Hepatocyte (in vitro differentiated cells): ENCODE data around the gene WNT3A. TPM values are rescaled to one million over a fixed set of nuclear protein-coding genes. Genes with fewer than 3 reads are reported as not detected.

ENCODE experiments used
- DNase-seq: peaks from one replicate; pipeline ENCODE4 v3.0.0-alpha.2; 2016; ENCODE audit warnings: low spot score
- H2AFZ ChIP-seq: fragments of 200-600 bp; sonication (generic); 2 replicates; pipeline ENCODE4 v1.6.0; 2016; ENCODE audit warnings: antibody characterized with exemption, mild to moderate bottlenecking
- H3K27ac ChIP-seq: fragments of 200-600 bp; sonication (generic); 2 replicates; pipeline ENCODE4 v1.5.1; 2016; ENCODE audit warnings: mild to moderate bottlenecking
- H3K27me3 ChIP-seq: fragments of 200-600 bp; sonication (generic); 2 replicates; pipeline ENCODE4 v1.6.1; 2016
- H3K36me3 ChIP-seq: fragments of 200-600 bp; sonication (generic); replicated peaks from 2 replicates; pipeline ENCODE4 v1.5.1; 2016; ENCODE audit warnings: low read depth; ENCODE audit not compliant: insufficient read depth
- H3K4me1 ChIP-seq: fragments of 200-600 bp; sonication (generic); 2 replicates; pipeline ENCODE4 v1.5.1; 2016; ENCODE audit warnings: mild to moderate bottlenecking, moderate library complexity; ENCODE audit not compliant: insufficient read depth
- H3K4me2 ChIP-seq: fragments of 200-600 bp; sonication (generic); 2 replicates; pipeline ENCODE4 v1.6.0; 2016
- H3K4me3 ChIP-seq: fragments of 200-600 bp; sonication (generic); 2 replicates; pipeline ENCODE4 v1.5.1; 2016; ENCODE audit warnings: mild to moderate bottlenecking
- H3K79me2 ChIP-seq: fragments of 200-600 bp; sonication (generic); 2 replicates; pipeline ENCODE4 v1.6.0; 2017; ENCODE audit warnings: mild to moderate bottlenecking
- H3K9me2 ChIP-seq: fragments of 200-600 bp; sonication (generic); replicated peaks from 2 replicates; pipeline ENCODE4 v1.6.0; 2017; ENCODE audit warnings: mild to moderate bottlenecking; ENCODE audit not compliant: insufficient read depth
- H3K9me3 ChIP-seq: fragments of 200-600 bp; sonication (generic); 2 replicates; pipeline ENCODE4 v1.5.1; 2016; ENCODE audit warnings: low read depth, mild to moderate bottlenecking
- H4K20me1 ChIP-seq: fragments of 200-600 bp; sonication (generic); 2 replicates; pipeline ENCODE4 v1.6.0; 2016; ENCODE audit warnings: mild to moderate bottlenecking; ENCODE audit not compliant: insufficient read depth, poor library complexity, severe bottlenecking
- EZH2 ChIP-seq: fragments of 200-600 bp; sonication (generic); IDR thresholded peaks from 2 replicates; pipeline ENCODE4 v1.6.1; 2016; ENCODE audit warnings: antibody characterized with exemption, mild to moderate bottlenecking, borderline replicate concordance
- EZH2phosphoT487 ChIP-seq: fragments of 200-600 bp; sonication (generic); IDR thresholded peaks from one replicate; pipeline ENCODE4 v1.6.1; 2018; ENCODE audit warnings: antibody characterized with exemption, mild to moderate bottlenecking, low read depth, moderate library complexity; ENCODE audit not compliant: unreplicated experiment, severe bottlenecking
- WGBS: methylation state at CpG from one replicate; pipeline ENCODE4 v1.1.6; 2016; ENCODE audit warnings: low lambda C conversion rate; ENCODE audit errors: missing lambda C conversion rate; 5-methylcytosine and 5-hydroxymethylcytosine counted together
- polyA plus RNA-seq: library from polyadenylated mRNA; unstranded; fragments of >200 nt; fragmentation: Nextera tagmentation; extraction: Ambion mirVana; gene quantifications from 2 replicates; pipeline ENCODE4 v1.2.1, GENCODE V29; 2016
- total RNA-seq: library from RNA; depleted of rRNA; stranded (reverse); fragments of >200 nt; gene quantifications from 2 replicates; pipeline ENCODE4 v1.2.3, GENCODE V29; 2014
- TF ChIP-seq, protein P1 (sequence below): fragments of 200-600 bp; sonication (generic); IDR thresholded peaks from 2 replicates; pipeline ENCODE4 v1.5.1; 2016; ENCODE audit warnings: antibody characterized with exemption, mild to moderate bottlenecking; ENCODE audit not compliant: poor library complexity

WNT3A gene
- total and polyA plus RNA-seq, 2 experiments from 2014 or later = 0.03 TPM; not detected in 1

DNA sequence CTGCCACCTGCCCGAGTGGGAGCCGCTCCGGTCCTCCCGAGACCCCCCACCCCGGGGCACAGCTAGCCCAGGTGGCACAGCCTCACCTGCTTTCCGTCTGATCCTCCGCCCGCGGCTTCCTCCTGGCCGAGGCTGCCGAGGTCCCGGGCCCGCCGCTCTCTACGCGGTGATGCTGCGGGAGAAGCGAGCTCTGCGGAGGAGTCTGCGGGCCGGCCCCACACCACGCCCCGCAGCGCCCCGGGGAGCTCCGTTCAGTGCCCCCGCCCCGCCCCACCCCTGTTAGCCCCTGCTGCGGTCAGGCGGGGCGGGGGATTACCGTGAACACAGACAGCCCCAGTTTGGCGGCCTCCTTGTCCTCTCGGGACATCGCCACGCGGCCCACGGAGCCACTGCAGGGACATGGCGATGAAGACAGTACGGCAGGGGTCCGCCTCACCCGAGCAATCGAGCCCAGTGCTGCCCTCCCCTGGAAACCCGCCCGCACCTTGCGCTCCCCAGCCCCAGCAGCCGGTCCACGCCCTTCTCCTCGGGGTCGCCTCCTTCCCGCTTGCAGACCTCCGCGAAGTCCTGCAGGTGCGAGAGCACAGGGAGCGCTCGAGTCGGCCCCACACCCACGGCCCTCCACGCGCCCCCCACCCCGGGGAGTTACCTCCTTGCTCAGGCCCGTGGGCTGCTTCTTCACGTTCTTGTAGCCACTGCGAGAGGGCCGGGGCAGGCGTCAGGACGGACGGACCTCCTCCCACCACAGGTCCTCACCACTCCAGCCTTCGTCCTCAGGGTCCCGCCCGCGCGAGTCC lies 95.4 kb downstream of the WNT3A start:
- WGBS = 12% methylated on average over 51 of the region's 73 CpGs

DNA sequence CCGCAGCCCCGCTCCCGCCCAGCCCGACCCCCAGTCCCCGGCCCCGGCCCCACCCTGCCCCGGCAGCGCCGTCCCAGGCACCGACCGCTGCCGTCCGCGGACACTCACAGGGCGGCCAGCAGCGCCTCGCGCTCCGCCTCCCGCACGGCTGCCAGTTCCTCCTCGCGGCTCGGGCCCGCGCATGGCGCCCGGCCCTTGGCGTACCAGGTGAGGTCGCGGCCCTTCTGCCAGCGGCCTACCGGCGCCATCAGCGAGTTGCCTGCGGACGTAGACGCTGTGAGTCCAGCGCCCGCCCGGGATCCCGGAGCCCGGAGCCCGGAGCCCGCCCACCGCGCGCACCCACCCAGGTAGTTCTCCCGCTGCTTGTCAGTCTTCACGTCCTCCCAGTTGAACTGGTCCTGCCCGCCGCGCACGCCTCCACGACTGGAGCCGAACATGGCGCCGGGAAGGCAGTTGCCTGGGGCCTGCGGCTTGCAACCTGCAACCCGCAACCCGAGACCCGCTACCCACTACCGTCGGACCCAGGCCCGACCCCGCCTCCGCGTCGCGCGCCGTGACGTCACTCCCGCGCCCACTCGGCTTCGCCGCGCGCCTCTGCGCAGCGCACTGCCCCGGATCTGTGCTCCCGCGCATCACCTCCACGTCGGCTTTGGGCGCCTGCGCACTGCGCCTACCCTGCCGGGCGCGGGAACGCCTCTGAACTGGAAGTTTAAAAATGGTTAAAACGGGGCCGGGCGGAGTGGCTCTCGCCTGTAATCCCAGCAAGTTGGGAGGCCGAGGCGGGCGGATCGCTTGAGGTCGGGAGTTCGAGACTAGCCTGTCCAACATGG lies 96.2 kb downstream of the WNT3A start, which contains the start of gene C1orf35:
Gene C1orf35 (minus strand): TSS at position 535 of the 830 bp plus-strand sequence. CDS start 98 bp downstream, at position 437.
- under 1% methylated on average over 81 of the region's 104 CpGs for WGBS
- no peaks in the 10 kb centered on the region for H3K9me3 ChIP-seq
- no peaks in the 10 kb centered on the region for H3K36me3 ChIP-seq
- H4K20me1 ChIP-seq = peaks cover 39% of the 10 kb centered on the region
- peak within 1 kb of the TSS; percentile 92 for H2AFZ ChIP-seq
- peak within 1 kb of the TSS; percentile 99 for H3K4me2 ChIP-seq
- peak; percentile 98 for DNase-seq
- no peaks in the 10 kb centered on the region for H3K27me3 ChIP-seq
- peaks cover 43% of the 10 kb centered on the region for H3K79me2 ChIP-seq
- peaks cover 9% of the 10 kb centered on the region for H3K4me1 ChIP-seq
- H3K27ac ChIP-seq = peak within 1 kb of the TSS; percentile 93
- H3K9me2 ChIP-seq = no peaks in the 10 kb centered on the region
- TF ChIP-seq, protein P1, sequence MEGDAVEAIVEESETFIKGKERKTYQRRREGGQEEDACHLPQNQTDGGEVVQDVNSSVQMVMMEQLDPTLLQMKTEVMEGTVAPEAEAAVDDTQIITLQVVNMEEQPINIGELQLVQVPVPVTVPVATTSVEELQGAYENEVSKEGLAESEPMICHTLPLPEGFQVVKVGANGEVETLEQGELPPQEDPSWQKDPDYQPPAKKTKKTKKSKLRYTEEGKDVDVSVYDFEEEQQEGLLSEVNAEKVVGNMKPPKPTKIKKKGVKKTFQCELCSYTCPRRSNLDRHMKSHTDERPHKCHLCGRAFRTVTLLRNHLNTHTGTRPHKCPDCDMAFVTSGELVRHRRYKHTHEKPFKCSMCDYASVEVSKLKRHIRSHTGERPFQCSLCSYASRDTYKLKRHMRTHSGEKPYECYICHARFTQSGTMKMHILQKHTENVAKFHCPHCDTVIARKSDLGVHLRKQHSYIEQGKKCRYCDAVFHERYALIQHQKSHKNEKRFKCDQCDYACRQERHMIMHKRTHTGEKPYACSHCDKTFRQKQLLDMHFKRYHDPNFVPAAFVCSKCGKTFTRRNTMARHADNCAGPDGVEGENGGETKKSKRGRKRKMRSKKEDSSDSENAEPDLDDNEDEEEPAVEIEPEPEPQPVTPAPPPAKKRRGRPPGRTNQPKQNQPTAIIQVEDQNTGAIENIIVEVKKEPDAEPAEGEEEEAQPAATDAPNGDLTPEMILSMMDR = no peak
- TF ChIP-seq EZH2 (no peak), EZH2phosphoT487 (no peak)
- H3K4me3 ChIP-seq = peak within 1 kb of the TSS; percentile 91

More for the DNA sequence above, 95.4 kb downstream of the WNT3A start:
- Histone ChIP-seq H3K36me3 (no peaks in the 10 kb centered on the region), H3K27ac (peak overlapping the region; percentile 93), H3K9me2 (no peaks in the 10 kb centered on the region), H3K27me3 (no peaks in the 10 kb centered on the region), H4K20me1 (peaks cover 47% of the 10 kb centered on the region), H3K4me3 (peak overlapping the region; percentile 91), H3K4me1 (peaks cover 9% of the 10 kb centered on the region), H3K9me3 (no peaks in the 10 kb centered on the region), H2AFZ (peak overlapping the region; percentile 92), H3K4me2 (peak overlapping the region; percentile 99), H3K79me2 (peaks cover 48% of the 10 kb centered on the region)
- TF ChIP-seq, protein P1 = peak; percentile 36
- TF ChIP-seq EZH2 = no peak
- peak; percentile 75 for DNase-seq

DNA sequence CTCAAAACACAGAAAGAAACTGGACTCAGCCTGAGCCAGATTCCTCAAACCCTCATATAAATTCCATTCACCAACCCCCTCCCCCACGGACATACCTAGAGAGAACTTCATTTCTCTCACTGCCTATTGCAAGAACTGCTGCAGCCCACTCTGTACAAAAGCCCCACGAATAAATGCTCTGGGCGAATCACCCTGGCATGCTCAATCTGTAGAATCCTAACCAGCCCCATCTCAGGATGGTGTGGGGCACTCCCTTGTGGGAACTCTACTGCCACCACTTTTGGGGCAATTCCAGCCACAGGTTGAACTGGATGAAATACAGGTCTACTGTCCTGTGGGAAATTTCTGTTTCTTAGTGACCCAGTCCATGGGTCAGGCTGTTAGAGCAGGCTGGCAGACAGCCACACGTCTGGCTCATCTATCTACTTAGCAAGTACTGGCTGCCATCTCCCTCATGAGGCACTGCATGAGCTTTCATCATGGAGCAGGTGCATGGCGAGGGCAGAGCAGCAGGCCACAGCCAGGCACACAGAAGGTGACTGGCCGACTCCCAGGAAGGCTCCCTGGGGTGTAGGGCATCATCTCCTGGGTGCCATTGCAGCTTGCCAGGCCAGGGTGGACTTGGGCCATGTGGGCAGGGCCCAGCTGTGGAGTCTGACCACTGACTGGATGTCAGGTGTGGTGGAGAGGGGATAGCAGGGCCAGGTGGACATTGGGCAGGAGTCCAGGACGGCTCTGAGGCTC lies 97.9 kb downstream of the WNT3A start:
- H3K36me3 ChIP-seq = no peaks in the 10 kb centered on the region
- H4K20me1 ChIP-seq = peaks cover 24% of the 10 kb centered on the region
- TF ChIP-seq EZH2phosphoT487 (no peak), EZH2 (no peak)
- TF ChIP-seq, protein P1 = no peak
- WGBS = 77% methylated on average over 7 of the region's 7 CpGs
- peaks cover 14% of the 10 kb centered on the region for H3K4me1 ChIP-seq
- H2AFZ ChIP-seq = no peak overlapping the region
- no peak overlapping the region for H3K27ac ChIP-seq
- no peaks in the 10 kb centered on the region for H3K9me3 ChIP-seq
- DNase-seq = no peak
- no peak overlapping the region for H3K4me3 ChIP-seq
- peaks cover 38% of the 10 kb centered on the region for H3K79me2 ChIP-seq
- H3K9me2 ChIP-seq = no peaks in the 10 kb centered on the region
- no peak overlapping the region for H3K4me2 ChIP-seq
- H3K27me3 ChIP-seq = no peaks in the 10 kb centered on the region
